Transverse colon (tissue), 4 donors: ENCODE measurements around the gene NPHP3.

Experiments used
- CTCF ChIP-seq, 5 experiments: fragments of 200-600 bp in 3 of 5; fragments of 450-650 bp in 2 of 5; sonication (generic) in 3 of 5; IDR thresholded peaks; 1 replicate in 2 of 5; 2 replicates in 3 of 5; pipeline ENCODE4 v1.5.1; 2016 to 2017; ENCODE audit warnings: antibody characterized with exemption in 5 of 5, inconsistent platforms in 3 of 5, mild to moderate bottlenecking in 2 of 5, moderate library complexity in 1 of 5
- EP300 ChIP-seq: sonication (generic); formaldehyde crosslinking; IDR thresholded peaks from one replicate; pipeline ENCODE4 v1.6.1; 2017; ENCODE audit warnings: antibody characterized with exemption, low read depth
- POLR2A ChIP-seq: fragments of 450-650 bp; IDR thresholded peaks from one replicate; pipeline ENCODE4 v1.6.1; 2016; ENCODE audit warnings: antibody characterized with exemption, mild to moderate bottlenecking, moderate library complexity
- POLR2AphosphoS5 ChIP-seq, 3 donors: sonication (generic); formaldehyde crosslinking; IDR thresholded peaks; one replicate each; pipeline ENCODE4 v1.6.1; 2016; ENCODE audit warnings: antibody characterized with exemption in 3 of 3

- TF ChIP-seq EP300, result no peak
- no peak for TF ChIP-seq POLR2A
- no peak for TF ChIP-seq POLR2AphosphoS5 (IDR thresholded peaks at IDR 0.05)
- TF ChIP-seq CTCF (IDR thresholded peaks at IDR 0.05), result no peak
Measured at GRCh38 chr3:132643366-132643765, 78.8 kb downstream of the NPHP3 start.
